K562 (cell line): ENCODE measurements around the gene IRF5. TPM values are rescaled to one million over a fixed set of nuclear protein-coding genes. Genes with fewer than 3 reads are reported as not detected.

Source experiments
- ATAC-seq: fragments of 200-7000 bp; cut with Tn5 transposase; 3 replicates; pipeline ENCODE4 v1.9.1; 2020; ENCODE audit warnings: moderate library complexity
- BruUV-seq: library from RNA; stranded (reverse); fragments of 400-500 nt; replicated peaks from 2 replicates; lab custom pipeline; 2021; lab: Mats Ljungman, UMichigan
- CTCF ChIA-PET: fragments of 300-600 bp; formaldehyde crosslinking; extraction: SDS; loops from one replicate; lab custom pipeline; 2021; ENCODE audit warnings: low intra/inter-chr PET ratio; lab: Yijun Ruan, JAX
- POLR2A ChIA-PET: fragments of 300-600, 350-650 bp; sonication (Branson Sonifier 250); formaldehyde crosslinking; extraction: SDS; loops from one replicate; lab custom pipeline; 2021; ENCODE audit warnings: antibody characterized with exemption, inconsistent platforms; lab: Yijun Ruan, JAX
- DNase-seq, 4 experiments: peaks; one replicate each; pipeline versions ENCODE4 v3.0.0 to v3.0.0-alpha.2; 2011 to 2018; ENCODE audit warnings: low spot score in 3 of 4, mixed read lengths in 3 of 4; ENCODE audit errors: extremely low read depth in 1 of 4
- FAIRE-seq: peaks from 2 replicates; lab custom pipeline; 2011; peaks lifted over from hg19 to GRCh38; lab: Jason Lieb, UNC
- H2AFZ ChIP-seq: 2 replicates; pipeline ENCODE4 v1.6.0; 2011; ENCODE audit warnings: low read depth, low read length, control low read depth, inconsistent platforms
- H3K27ac ChIP-seq: fragments of 200-600 bp; 3 replicates; pipeline ENCODE4 v1.8.0; 2011; ENCODE audit warnings: low read depth, mild to moderate bottlenecking, control low read depth, inconsistent platforms, low read length, moderate library complexity, mixed read lengths; ENCODE audit errors: extremely low read depth
- H3K27me3 ChIP-seq, 2 experiments: fragments of 300-600 bp in 1 of 2; 2 replicates in 1 of 2; 3 replicates in 1 of 2; pipeline versions ENCODE4 v1.6.0 to v1.8.0; 2011; ENCODE audit warnings: inconsistent platforms in 2 of 2, low read length in 2 of 2, mild to moderate bottlenecking in 1 of 2, mixed read lengths in 1 of 2, moderate library complexity in 1 of 2; ENCODE audit not compliant: control insufficient read depth in 2 of 2, insufficient read depth in 2 of 2
- H3K36me3 ChIP-seq: fragments of 300-600 bp; 3 replicates; pipeline ENCODE4 v1.8.0; 2011; ENCODE audit warnings: mild to moderate bottlenecking, low read length, inconsistent platforms; ENCODE audit not compliant: control insufficient read depth, insufficient read depth
- H3K4me1 ChIP-seq, 2 experiments: fragments of 200-600 bp in 1 of 2; replicated peaks in 1 of 2; 2 replicates in 1 of 2; 3 replicates in 1 of 2; pipeline versions ENCODE4 v1.5.1 to v1.8.0; 2011; ENCODE audit warnings: inconsistent platforms in 2 of 2, low read length in 2 of 2, mild to moderate bottlenecking in 1 of 2, mixed read lengths in 1 of 2, moderate library complexity in 1 of 2; ENCODE audit not compliant: control insufficient read depth in 2 of 2, insufficient read depth in 2 of 2
- H3K4me2 ChIP-seq: 2 replicates; pipeline ENCODE4 v1.6.1; 2011; ENCODE audit warnings: low read length, control low read depth, inconsistent platforms, mixed read lengths; ENCODE audit not compliant: insufficient read depth
- H3K4me3 ChIP-seq: fragments of 200-600 bp; sonication (generic), shearing (Covaris generic); 2 replicates; pipeline ENCODE4 v1.5.1; 2016; ENCODE audit warnings: control low read depth, inconsistent platforms
- H3K79me2 ChIP-seq: fragments of 200-600 bp; 3 replicates; pipeline ENCODE4 v1.8.0; 2011; ENCODE audit warnings: low read length, inconsistent platforms; ENCODE audit not compliant: control insufficient read depth, insufficient read depth
- H3K9ac ChIP-seq, 2 experiments: 2 replicates each; pipeline versions ENCODE4 v1.6.0 to v1.6.1; 2011; ENCODE audit warnings: low read depth in 2 of 2, low read length in 2 of 2, control low read depth in 1 of 2, inconsistent platforms in 1 of 2, mild to moderate bottlenecking in 1 of 2, mixed read lengths in 1 of 2; ENCODE audit not compliant: insufficient read depth in 1 of 2
- H3K9me1 ChIP-seq: one replicate; pipeline ENCODE4 v1.6.0; 2011; ENCODE audit warnings: inconsistent platforms, mild to moderate bottlenecking, low read length, moderate library complexity; ENCODE audit not compliant: control insufficient read depth, insufficient read depth
- H3K9me3 ChIP-seq: replicated peaks from 2 replicates; pipeline ENCODE4 v1.5.1; 2011; ENCODE audit warnings: low read depth, low read length, inconsistent platforms; ENCODE audit not compliant: control insufficient read depth, insufficient read depth
- H4K20me1 ChIP-seq: replicated peaks from 2 replicates; pipeline ENCODE4 v1.6.1; 2011; ENCODE audit warnings: low read length, inconsistent platforms, mixed read lengths; ENCODE audit not compliant: control insufficient read depth, insufficient read depth
- C11orf30 ChIP-seq: fragments of 450-650 bp; IDR thresholded peaks from 2 replicates; pipeline ENCODE4 v1.6.1; 2016; ENCODE audit warnings: low read depth, mild to moderate bottlenecking
- MAFF ChIP-seq: IDR thresholded peaks from 2 replicates; pipeline ENCODE4 v1.6.1; 2012; ENCODE audit warnings: low read length, improper control_type of control experiment
- MAFG ChIP-seq: fragments of 450-650 bp; conservative IDR thresholded peaks from 2 replicates; pipeline ENCODE4 v1.6.1; 2016; ENCODE audit warnings: missing genetic modification characterization, missing compliant biosample characterization
- MAFK ChIP-seq: IDR thresholded peaks from 2 replicates; pipeline ENCODE4 v1.6.1; 2011; ENCODE audit warnings: low read length, improper control_type of control experiment
- NCOA2 ChIP-seq, 2 experiments: fragments of 450-650 bp; IDR thresholded peaks; 2 replicates each; pipeline ENCODE4 v1.6.1; 2018; ENCODE audit warnings: mild to moderate bottlenecking in 2 of 2, moderate library complexity in 1 of 2; ENCODE audit not compliant: partially characterized antibody in 2 of 2
- SAFB2 ChIP-seq: fragments of 200-400 bp; formaldehyde crosslinking; IDR thresholded peaks from 2 replicates; pipeline ENCODE4 v1.6.1; 2018; ENCODE audit warnings: borderline replicate concordance, low read length, low read depth, moderate library complexity; ENCODE audit not compliant: severe bottlenecking
- ZNF316 ChIP-seq: fragments of 450-650 bp; IDR thresholded peaks from 2 replicates; pipeline ENCODE4 v1.6.1; 2016
- WGBS: fragments of 100-300 bp; shearing (Covaris generic); methylation state at CpG from one replicate; pipeline ENCODE4 v1.1.6; 2016; ENCODE audit warnings: low coverage, mixed read lengths; ENCODE audit not compliant: insufficient coverage; ENCODE audit errors: missing lambda C conversion rate; 5-methylcytosine and 5-hydroxymethylcytosine counted together
- in situ Hi-C: fragments of 300-500 bp; cut with MboI; formaldehyde crosslinking; loops from 4 replicates; pipeline ENCODE4 v1.15.0; 2018; ENCODE audit warnings: inconsistent platforms, mixed read lengths
- intact Hi-C: fragments of 100-400 bp; cut with micrococcal nuclease; formaldehyde crosslinking; loops from 2 replicates; pipeline ENCODE4 v1.14.2; 2022
- polyA plus RNA-seq, 8 experiments: library from polyadenylated mRNA; depleted of rRNA in 4 of 8; stranded (reverse) in 5 of 8; unstranded in 3 of 8; fragments of >200 nt; fragmentation: Nextera tagmentation in 2 of 8; fragmentation: Illumina TruSeq in 1 of 8; extraction: Ambion mirVana in 2 of 8; extraction: Trizol in 1 of 8; gene quantifications; 2 replicates each; pipeline versions ENCODE4 v1.2.1 to v1.2.3, GENCODE V29; 2011 to 2014; ENCODE audit warnings: inconsistent platforms in 1 of 8, missing spikeins in 1 of 8
- total RNA-seq, 7 experiments: library from RNA; depleted of rRNA in 6 of 7; stranded (reverse); fragments of >200 nt in 6 of 7; fragmentation: Illumina TruSeq in 2 of 7; extraction: Trizol in 2 of 7; gene quantifications; 2 replicates each; pipeline versions ENCODE4 v1.2.1 to v1.2.3, GENCODE V29; 2011 to 2021; ENCODE audit warnings: low replicate concordance in 1 of 7

Gene IRF5
- total and polyA plus RNA-seq, 9 of the 15 experiments (the other 6 are each of a cell fraction or from before 2014, with no cell fraction given) = 0.04 TPM; not detected in 8

GRCh38 chr7:128944487-128945236 lies 6.9 kb downstream of the IRF5 start:
- no peak for FAIRE-seq

More at GRCh38 chr7:128944487-128945236, 6.9 kb downstream of the IRF5 start:
- 4% methylated on average over 7 of the region's 7 CpGs for WGBS
- Histone ChIP-seq H4K20me1 (peaks cover 8% of the 10 kb centered on the region), H3K36me3 (no peaks in the 10 kb centered on the region), H3K4me1 (peaks cover 0 to 31% of the 10 kb centered on the region in 2 experiments; a peak in 2 of 5 replicates), H3K9ac (no peak overlapping the region), H3K27ac (no peak overlapping the region), H3K4me2 (no peak overlapping the region), H3K4me3 (no peak overlapping the region), H2AFZ (no peak overlapping the region), H3K27me3 (peaks cover 43 to 55% of the 10 kb centered on the region in 2 experiments; a peak in 4 of 5 replicates), H3K79me2 (no peaks in the 10 kb centered on the region), H3K9me3 (no peaks in the 10 kb centered on the region), H3K9me1 (no peaks in the 10 kb centered on the region)
- no TSS peak for BruUV-seq
- peak; percentile 63 for TF ChIP-seq MAFF
- peak; percentile 69 for TF ChIP-seq C11orf30
- TF ChIP-seq NCOA2 (IDR thresholded peaks at IDR 0.05; ENCODE audit: partially characterized antibody in 2 of 2) = no peak
- peak; percentile 65; the same call in 1 of the 2 replicates for TF ChIP-seq MAFK
- peak; percentile 87 for TF ChIP-seq ZNF316
- TF ChIP-seq SAFB2 = no peak
- TF ChIP-seq MAFG = peak; percentile 74
- POLR2A ChIA-PET = interaction anchor here (0.7 to 1.3 kb wide), 6 partner anchors 9 to 147 kb away, joined by 3 to 6 read pairs (median 4); no protein-coding TSS in a partner anchor
- in situ Hi-C loops = no loop called here
- DNase-seq (no peak), ATAC-seq (no peak)
- intact Hi-C loops = no loop called here
- CTCF ChIA-PET = interaction anchor here (0.5 kb wide), 1 partner anchor 101 kb away, joined by 3 read pairs; no protein-coding TSS in a partner anchor
